A673 (cell line): ENCODE data around the gene TRAPPC14.

Experiments used
- CTCF ChIP-seq: fragments of 300-800, 200-600 bp; sonication (generic); conservative IDR thresholded peaks from 2 replicates; pipeline ENCODE4 v1.5.1; 2017; ENCODE audit warnings: low read depth, mild to moderate bottlenecking, antibody characterized with exemption, low read length, moderate library complexity, mixed read lengths
- EZH2 ChIP-seq: fragments of 200-600 bp; sonication (generic); IDR thresholded peaks from 2 replicates; pipeline ENCODE4 v1.6.1; 2017; ENCODE audit warnings: borderline replicate concordance, low read depth, mild to moderate bottlenecking, mixed read lengths, antibody characterized with exemption, low read length; ENCODE audit not compliant: poor library complexity, severe bottlenecking

GRCh38 chr7:100147278-100147677, 11.2 kb downstream of the TRAPPC14 start:
- TF ChIP-seq CTCF (no peak), EZH2 (no peak)
